ENCODE results near the gene NAV2.
"Not testable (repeated sequence)": the region's sequence is repeated elsewhere in the genome, so short reads cannot be mapped to it uniquely, and the experiment has no call there.

Gene NAV2

DNA sequence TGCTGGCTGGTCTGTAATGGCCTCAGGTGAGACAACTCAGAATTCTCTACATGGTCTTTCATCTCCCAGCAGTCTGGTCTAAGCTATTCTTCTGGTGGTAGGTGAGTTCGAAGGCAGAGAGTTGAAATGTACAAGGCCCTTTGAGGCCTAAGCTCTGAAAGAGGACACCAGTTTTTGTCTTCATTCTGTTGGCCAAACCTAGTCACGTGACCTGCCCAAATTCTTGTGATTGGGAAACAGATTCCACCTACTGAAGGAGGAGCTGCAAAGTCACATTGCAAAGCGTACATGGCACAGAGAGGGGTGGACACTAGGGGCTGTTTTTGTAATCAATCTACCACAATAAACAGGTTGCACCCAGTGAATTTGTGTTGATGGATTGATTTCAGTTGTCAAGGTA, 193.5 kb downstream of the NAV2 start:
- DNase-seq: no peak

- DNase-seq: no peak
These were observed 194.5 kb downstream of the NAV2 start for GRCh38 chr11:19907008-19907579.

DNA sequence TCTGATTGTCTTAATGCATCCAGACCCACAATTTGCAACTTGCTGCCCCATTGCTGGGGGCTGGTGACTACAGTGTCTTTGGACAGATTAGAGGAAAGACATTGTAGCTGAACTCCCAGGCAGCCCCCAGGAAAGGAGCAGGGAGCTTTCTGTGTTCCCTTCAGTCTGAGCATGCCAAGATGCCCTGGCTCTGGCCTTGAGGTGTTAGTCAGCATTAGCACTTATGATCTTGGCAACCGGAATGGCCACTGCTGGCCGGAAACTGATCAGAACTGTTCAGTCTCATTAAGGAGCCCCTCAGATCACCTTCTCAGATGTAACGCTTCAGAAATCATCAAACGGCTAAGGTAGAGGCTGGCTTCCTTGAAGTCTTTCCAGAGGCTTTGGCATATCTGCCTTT, 195.2 kb downstream of the NAV2 start:
- no peak for DNase-seq

DNA sequence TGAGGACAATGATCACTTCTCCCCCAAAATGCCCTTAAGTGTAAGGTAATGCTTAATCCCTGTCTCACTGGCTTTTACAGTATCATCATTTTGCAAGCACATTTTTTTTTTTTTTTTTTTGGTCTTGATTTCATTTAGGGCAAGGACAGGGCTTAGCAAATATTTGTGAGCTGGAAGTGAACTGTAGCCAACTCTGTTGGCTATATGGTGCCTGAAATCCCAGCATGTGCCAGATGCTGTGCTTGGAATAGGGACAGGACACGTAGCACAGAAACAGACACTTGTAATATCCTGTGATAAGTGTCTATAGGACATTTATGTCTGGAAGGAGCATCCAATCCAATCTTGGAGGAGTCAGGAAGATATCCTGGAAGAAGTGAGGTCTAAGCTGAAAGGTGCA, 198.3 kb downstream of the NAV2 start:
- no peak for DNase-seq

DNA sequence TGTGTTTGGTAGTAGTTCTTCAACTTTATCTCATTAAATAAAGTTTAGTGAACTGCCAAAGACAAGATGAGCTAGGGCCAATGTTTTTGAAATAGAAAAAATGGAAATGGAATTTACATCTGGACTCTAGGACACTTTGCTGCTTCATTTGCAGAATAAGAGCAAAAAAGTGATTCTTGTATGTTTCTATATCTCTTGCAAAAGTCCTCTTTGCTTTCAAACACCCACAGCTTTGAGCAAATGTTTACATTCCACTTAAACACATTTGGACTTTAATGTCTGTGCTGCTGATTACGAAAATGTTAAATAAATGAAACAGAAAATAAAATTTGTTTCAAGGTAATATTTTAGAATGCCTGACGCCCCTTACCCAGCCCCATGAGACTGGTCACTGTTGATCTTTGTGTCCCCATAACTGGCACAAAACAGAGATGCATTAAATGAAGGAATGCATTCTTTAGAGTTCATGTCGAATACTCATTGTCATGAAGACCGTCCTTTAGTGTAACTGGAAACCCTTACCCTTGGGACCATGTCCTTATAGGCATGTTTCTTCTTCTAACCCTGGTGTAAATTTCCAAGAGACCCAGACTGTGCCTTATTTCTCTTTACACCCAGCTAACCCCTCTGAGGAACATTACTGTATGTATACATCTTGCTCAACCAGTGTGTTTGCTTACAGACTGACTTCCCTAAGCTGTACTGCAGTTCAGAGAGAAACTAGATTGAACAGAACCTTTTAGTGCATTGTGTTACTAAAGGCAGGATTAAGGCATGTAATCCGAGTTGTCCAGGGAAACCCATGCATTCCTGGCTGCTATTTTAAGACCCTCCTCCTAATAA, 199.7 kb downstream of the NAV2 start:
- no peak for DNase-seq

DNA sequence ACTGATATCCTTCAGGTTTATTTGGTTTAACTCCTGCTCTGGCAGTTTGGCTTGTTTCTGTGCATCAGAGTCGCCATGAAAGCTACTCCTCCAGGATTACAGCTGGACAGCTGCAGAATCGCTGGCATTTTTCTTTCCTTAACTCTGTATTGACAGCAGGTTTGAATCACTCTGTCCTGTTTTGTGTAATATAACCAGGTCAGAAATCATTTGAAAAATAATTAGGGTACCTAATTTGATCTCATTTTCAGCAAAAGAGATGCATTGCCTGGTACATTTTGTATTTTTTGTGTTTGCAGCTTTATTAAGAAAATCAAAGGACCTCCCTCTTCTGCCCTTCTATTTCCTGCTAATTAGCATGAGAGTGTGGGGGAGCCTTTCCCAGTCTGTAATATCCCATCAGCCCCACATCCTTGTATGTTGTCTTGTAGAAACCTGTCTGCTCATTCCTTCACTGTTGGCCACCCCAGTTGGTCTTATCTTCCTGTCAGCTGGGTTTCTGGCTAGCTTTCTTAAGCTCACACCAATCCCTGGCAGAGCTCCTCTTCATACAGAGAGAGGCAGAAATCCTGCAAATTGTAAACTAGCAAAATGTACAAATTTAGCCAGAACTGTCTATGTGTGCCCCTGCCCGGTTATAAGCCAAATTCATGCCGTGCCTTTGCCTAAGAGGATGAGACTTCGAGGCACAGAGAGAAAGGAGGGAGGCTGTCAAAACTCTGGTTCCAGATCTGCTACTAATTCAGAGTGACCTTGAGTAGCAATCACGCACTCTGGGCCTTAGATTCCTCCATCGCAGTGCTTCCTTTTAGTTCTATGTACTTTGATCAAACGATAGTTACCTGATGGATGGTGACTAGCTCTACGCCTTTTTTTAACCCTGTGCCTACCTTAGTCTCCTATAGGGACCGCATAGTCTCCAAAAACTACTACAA, 200.6 kb downstream of the NAV2 start:
- no peak for DNase-seq

GRCh38 chr11:19913893-19914249, 201.2 kb downstream of the NAV2 start:
- no peak for DNase-seq

GRCh38 chr11:19915808-19916207, 203.2 kb downstream of the NAV2 start:
- no peak for DNase-seq

GRCh38 chr11:19917069-19917468, 204.4 kb downstream of the NAV2 start:
- DNase-seq: no peak

DNA sequence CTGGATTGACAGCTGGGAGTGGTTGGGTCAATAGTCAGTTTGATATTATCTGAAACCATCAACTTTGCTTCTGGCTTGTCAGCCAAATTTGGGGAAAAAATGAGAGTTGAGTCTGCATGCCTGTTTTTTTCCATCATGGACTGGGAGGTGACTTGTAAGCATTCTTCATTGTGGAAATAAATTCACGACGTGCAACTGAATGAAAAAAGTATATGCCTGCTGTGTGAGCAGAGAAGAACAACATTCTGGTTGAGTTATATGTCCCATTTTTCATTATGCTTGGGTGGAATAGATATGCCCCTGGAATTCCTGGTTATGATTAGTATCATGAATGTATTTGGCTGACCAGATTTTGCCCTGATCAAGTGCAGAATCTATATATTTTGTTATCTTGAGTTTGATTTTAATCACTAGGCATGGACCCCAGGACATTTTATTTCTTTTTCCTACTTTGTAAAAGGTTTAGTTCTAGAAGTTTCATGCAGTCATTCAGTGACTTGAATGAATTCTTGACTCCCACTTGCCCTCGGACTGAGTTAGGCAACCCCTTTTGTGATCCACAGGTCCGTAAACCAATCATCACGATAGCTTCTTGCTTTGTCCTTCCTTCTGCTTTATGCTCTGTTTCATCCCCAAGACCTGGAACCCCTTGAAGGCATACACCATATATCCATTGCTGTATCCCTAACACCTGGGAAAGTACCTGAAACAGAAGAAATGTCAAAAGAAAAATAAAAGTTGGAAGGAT, 205.8 kb downstream of the NAV2 start:
- no peak for DNase-seq

- no peak for DNase-seq
These were observed 206.5 kb downstream of the NAV2 start for GRCh38 chr11:19919050-19919561.

DNA sequence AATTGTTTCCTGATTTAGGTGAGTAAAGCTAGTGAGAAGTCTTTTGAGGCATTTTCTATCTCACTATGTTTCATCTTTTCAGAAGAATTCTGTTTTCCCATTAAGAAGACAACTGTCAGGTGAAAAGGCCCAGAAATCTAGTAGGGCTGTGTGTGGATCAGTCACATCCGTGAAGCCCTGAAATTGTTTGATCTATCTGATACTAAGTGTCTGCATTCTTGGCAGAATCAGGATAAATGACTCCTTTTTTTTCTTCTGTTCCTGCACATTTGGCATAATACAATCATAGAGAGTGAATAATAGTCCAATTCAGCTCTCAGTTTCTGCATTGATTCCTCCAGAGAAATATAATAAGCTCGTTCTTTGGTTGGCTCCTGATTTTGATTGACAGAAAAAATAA, 208.3 kb downstream of the NAV2 start:
- DNase-seq: no peak

DNA sequence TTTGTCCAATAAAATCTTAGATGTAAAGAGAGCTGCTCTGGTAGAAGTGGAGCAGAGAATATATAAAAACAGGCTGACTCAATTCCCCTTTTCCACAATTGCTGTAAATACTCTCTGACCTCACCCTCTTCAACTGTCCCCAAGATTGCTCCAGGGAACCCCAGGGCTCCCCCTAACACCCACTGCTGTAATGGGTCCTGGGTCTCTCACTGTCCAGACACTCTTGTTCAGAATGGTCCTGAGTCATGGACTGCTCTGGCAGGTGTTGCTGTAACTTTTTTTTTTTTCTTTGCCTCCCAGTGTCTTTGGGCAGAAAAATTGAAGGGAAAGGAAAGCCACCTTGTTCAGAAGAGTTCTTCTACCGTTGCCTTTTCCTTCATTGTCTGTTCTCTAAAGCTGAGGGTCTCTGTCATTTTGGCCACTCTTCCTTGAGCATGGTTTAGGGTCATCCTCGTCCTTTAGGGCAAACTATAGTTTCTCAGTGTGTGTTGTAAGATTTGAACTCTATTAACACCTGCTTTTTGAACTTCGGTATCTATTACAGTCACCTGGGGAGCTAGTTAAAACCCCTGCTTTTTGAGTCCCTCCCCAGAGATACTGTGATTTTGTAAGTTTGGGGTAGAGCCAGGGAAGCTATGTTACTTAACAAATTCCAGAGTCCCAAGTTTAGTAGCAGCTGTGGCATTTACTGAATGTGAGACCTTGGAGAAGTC, 209.5 kb downstream of the NAV2 start:
- no peak for DNase-seq

GRCh38 chr11:19922689-19923035, 210.0 kb downstream of the NAV2 start:
- no peak for DNase-seq

DNA sequence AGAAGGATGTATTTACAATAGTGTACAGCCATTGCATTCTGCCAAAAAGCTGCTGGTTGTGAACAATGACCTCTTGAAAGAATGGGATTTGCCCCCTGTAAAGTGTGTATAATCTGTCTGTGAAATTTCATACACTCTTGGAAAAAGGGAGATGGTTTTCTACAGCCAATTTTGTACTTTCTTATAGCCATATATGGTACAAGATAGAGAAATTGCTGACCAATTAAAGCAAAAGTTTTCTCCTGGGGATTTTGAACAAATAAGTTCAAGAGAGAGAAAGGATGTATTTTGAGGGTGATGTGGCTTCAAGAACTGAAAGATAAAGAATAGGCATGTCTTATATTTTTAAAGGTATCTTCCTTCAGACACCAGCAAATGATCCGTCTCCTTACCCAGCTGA, 211.0 kb downstream of the NAV2 start:
- no peak for DNase-seq

DNA sequence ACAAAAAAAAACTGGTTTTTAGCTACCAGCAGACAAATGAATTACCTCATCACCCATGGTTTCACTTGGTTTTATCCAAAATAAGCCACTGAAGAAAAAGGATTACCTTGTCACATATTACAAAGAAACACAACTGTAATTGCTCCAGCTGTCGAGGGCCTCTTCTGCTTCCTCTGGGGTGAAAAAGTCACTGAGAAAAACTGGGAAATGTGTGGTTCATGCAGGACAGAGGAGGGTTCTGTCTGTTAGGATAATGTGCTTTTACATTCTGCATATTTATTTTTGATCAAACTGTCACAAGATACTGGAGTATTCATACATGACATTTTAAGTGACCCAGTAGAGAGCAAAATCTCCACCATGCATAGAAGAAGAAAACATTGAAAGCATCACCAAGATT, 211.7 kb downstream of the NAV2 start:
- DNase-seq: no peak

- no peak for DNase-seq
These were observed 212.1 kb downstream of the NAV2 start for GRCh38 chr11:19924716-19925115.

DNA sequence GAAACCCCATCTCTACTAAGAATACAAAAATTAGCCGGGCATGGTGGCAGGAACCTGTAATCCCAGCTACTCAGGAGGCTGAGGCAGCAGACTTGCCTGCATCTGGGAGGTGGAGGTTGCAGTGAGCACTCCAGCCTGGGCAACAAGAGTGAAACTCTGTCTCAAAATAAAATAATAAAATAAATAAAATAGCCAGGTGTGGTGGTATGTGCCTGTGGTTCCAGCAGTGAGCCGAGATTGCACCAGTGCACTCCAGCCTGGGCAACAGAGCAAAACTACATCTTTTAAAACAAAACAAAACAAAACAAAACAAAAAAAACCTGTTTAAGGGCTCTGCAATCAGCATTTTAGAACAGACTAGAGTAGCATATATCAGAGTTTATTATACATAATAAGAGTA, 214.8 kb downstream of the NAV2 start:
- not testable (repeated sequence) for DNase-seq

GRCh38 chr11:19929147-19929546, 216.5 kb downstream of the NAV2 start:
- no peak for DNase-seq

GRCh38 chr11:19929655-19930054, 217.0 kb downstream of the NAV2 start:
- no peak for DNase-seq

DNA sequence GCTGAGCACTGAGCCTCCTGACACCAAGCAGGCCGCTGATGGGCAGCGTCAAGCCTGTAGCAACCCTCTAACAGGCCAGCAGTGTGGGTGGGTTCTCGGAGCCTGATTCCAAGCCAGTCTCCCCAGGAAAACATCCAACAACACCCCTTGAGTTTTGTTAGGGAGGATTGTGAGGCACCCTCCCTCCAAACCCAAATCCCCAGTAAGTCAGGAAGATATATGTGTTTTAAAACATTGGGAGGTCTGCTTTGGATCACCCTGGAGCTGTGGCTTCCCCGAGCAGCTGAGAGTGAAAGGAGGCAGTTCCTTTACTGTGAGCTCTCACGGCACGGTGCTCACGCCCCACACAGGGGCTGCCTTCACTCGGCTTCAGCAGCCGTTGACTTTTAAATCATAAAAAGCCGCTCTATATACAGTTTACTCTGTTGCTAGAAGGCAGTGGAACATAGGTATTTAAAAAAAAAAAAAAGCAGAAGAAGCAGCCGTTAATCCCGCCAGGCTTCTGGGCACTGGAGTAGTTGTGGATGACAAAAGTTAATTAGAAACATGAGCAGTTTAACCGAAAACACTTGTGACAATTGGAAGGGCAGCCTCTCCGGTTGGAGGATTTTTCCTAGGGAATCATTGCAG, 218.6 kb downstream of the NAV2 start:
- no peak for DNase-seq

Measured in NCI-H1930 (cell line).